Neural progenitor cell (in vitro differentiated cells): ENCODE results near the gene CHGA. TPM values are rescaled to one million over a fixed set of nuclear protein-coding genes. Genes with fewer than 3 reads are reported as not detected.

ENCODE experiments used
- DNase-seq: peaks from one replicate; pipeline ENCODE4 v3.0.0-alpha.2; 2016; ENCODE audit warnings: low spot score
- H2AFZ ChIP-seq: fragments of 200-600 bp; sonication (generic); replicated peaks from 2 replicates; pipeline ENCODE4 v1.6.1; 2016; ENCODE audit warnings: antibody characterized with exemption
- H3F3A ChIP-seq: fragments of 200-600 bp; sonication (generic); 2 replicates; pipeline ENCODE4 v1.6.1; 2016; ENCODE audit warnings: antibody characterized with exemption, low read depth
- H3K27ac ChIP-seq: fragments of 200-600 bp; sonication (generic); 2 replicates; pipeline ENCODE4 v1.5.1; 2016; ENCODE audit warnings: mild to moderate bottlenecking
- H3K27me3 ChIP-seq: fragments of 200-600 bp; sonication (generic); 2 replicates; pipeline ENCODE4 v1.6.1; 2016; ENCODE audit warnings: mild to moderate bottlenecking, moderate library complexity
- H3K36me3 ChIP-seq: fragments of 200-600 bp; sonication (generic); 2 replicates; pipeline ENCODE4 v1.5.1; 2016
- H3K4me1 ChIP-seq: fragments of 200-600 bp; sonication (generic); 2 replicates; pipeline ENCODE4 v1.6.1; 2016; ENCODE audit warnings: mixed run types
- H3K4me2 ChIP-seq: fragments of 200-600 bp; sonication (generic); 2 replicates; pipeline ENCODE4 v1.6.1; 2016
- H3K4me3 ChIP-seq: fragments of 200-600 bp; sonication (generic); 2 replicates; pipeline ENCODE4 v1.5.1; 2016
- H3K79me2 ChIP-seq: fragments of 200-600 bp; sonication (generic); 2 replicates; pipeline ENCODE4 v1.6.1; 2016; ENCODE audit warnings: low read depth
- H3K9ac ChIP-seq: fragments of 200-600 bp; sonication (generic); 2 replicates; pipeline ENCODE4 v1.6.1; 2016
- H3K9me3 ChIP-seq: fragments of 200-600 bp; sonication (generic); 2 replicates; pipeline ENCODE4 v1.5.1; 2016; ENCODE audit warnings: low read depth
- H4K20me1 ChIP-seq: fragments of 200-600 bp; sonication (generic); 2 replicates; pipeline ENCODE4 v1.6.1; 2016; ENCODE audit warnings: low read depth
- H3K27ac Mint-ChIP-seq: 3 replicates; pipeline ENCODE4 v1.8.0; 2021; ENCODE audit warnings: mixed read lengths
- H3K27me3 Mint-ChIP-seq: 2 replicates; pipeline ENCODE4 v1.8.0; 2022; ENCODE audit warnings: low read depth, mild to moderate bottlenecking, inconsistent platforms, moderate library complexity, mixed read lengths; ENCODE audit not compliant: insufficient read depth
- H3K36me3 Mint-ChIP-seq: 3 replicates; pipeline ENCODE4 v1.8.0; 2021; ENCODE audit warnings: mixed read lengths
- H3K4me1 Mint-ChIP-seq: 3 replicates; pipeline ENCODE4 v1.8.0; 2021; ENCODE audit warnings: mixed read lengths
- H3K4me3 Mint-ChIP-seq: 3 replicates; pipeline ENCODE4 v1.8.0; 2021; ENCODE audit warnings: mild to moderate bottlenecking, moderate library complexity, mixed read lengths
- H3K9me3 Mint-ChIP-seq: 3 replicates; pipeline ENCODE4 v1.8.0; 2020; ENCODE audit warnings: mixed read lengths
- EZH2 ChIP-seq: fragments of 200-600 bp; sonication (generic); IDR thresholded peaks from 2 replicates; pipeline ENCODE4 v1.6.1; 2017; ENCODE audit warnings: antibody characterized with exemption, mild to moderate bottlenecking, moderate library complexity
- EZH2phosphoT487 ChIP-seq: fragments of 200-600 bp; sonication (generic); IDR thresholded peaks from 2 replicates; pipeline ENCODE4 v1.6.1; 2017; ENCODE audit warnings: antibody characterized with exemption
- total RNA-seq: library from RNA; depleted of rRNA; stranded (reverse); fragments of >200 nt; gene quantifications from 2 replicates; pipeline ENCODE4 v1.2.3, GENCODE V29; 2015; ENCODE audit warnings: low replicate concordance
- TF ChIP-seq, protein P1 (sequence below): fragments of 200-600 bp; sonication (generic); IDR thresholded peaks from 2 replicates; pipeline ENCODE4 v1.5.1; 2017; ENCODE audit warnings: antibody characterized with exemption, mild to moderate bottlenecking

Gene CHGA
- total RNA-seq, 1 donor from 2014 or later = not detected

- Mint-ChIP-seq H3K9me3 (no peaks in the 10 kb centered on the region), H3K27ac (no peak overlapping the region), H3K36me3 (no peaks in the 10 kb centered on the region), H3K4me1 (no peaks in the 10 kb centered on the region), H3K27me3 (peaks cover 6% of the 10 kb centered on the region), H3K4me3 (no peak overlapping the region)
- Histone ChIP-seq H3K4me1 (no peaks in the 10 kb centered on the region), H3K79me2 (no peaks in the 10 kb centered on the region), H3K9ac (no peak overlapping the region), H3K36me3 (no peaks in the 10 kb centered on the region), H4K20me1 (no peaks in the 10 kb centered on the region), H3K27ac (no peak overlapping the region), H3K4me2 (no peak overlapping the region), H3K27me3 (no peaks in the 10 kb centered on the region), H3K4me3 (no peak overlapping the region), H3K9me3 (no peaks in the 10 kb centered on the region), H3F3A (no peaks in the 10 kb centered on the region), H2AFZ (no peak overlapping the region)
- TF ChIP-seq EZH2phosphoT487 (no peak), EZH2 (no peak)
- TF ChIP-seq, protein P1, sequence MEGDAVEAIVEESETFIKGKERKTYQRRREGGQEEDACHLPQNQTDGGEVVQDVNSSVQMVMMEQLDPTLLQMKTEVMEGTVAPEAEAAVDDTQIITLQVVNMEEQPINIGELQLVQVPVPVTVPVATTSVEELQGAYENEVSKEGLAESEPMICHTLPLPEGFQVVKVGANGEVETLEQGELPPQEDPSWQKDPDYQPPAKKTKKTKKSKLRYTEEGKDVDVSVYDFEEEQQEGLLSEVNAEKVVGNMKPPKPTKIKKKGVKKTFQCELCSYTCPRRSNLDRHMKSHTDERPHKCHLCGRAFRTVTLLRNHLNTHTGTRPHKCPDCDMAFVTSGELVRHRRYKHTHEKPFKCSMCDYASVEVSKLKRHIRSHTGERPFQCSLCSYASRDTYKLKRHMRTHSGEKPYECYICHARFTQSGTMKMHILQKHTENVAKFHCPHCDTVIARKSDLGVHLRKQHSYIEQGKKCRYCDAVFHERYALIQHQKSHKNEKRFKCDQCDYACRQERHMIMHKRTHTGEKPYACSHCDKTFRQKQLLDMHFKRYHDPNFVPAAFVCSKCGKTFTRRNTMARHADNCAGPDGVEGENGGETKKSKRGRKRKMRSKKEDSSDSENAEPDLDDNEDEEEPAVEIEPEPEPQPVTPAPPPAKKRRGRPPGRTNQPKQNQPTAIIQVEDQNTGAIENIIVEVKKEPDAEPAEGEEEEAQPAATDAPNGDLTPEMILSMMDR = no peak
- no peak for DNase-seq
Observed at GRCh38 chr14:92940543-92940942, 17.6 kb downstream of the CHGA start.

DNA sequence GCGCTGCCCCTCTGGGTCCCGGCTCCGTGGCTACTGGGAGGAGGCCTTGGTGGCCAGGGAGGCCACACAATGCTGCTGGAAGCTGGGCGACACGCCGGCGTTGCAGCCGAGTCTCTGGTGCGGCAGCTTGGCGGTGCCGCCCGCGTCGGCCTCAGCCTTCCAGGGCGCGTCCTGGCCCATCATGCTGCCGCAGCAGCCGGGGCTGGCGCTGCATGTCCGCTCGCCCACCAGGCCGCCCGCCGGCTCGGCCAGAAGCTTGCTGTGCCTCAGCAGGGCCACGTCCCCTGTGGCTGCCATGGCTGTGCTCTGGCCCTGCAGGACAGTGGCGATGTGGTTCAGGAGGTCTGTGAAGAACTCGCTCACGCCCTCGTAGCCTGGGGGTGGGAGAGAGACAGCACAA is 18.6 kb downstream of the CHGA start:
- no peaks in the 10 kb centered on the region for H3K4me1 Mint-ChIP-seq
- no peak overlapping the region for H3K4me3 Mint-ChIP-seq
- peaks cover 2% of the 10 kb centered on the region for H3K36me3 Mint-ChIP-seq
- TF ChIP-seq EZH2phosphoT487 (no peak), EZH2 (no peak)
- TF ChIP-seq, protein P1 = no peak
- Histone ChIP-seq H3K9me3 (no peaks in the 10 kb centered on the region), H3K79me2 (no peaks in the 10 kb centered on the region), H2AFZ (no peak overlapping the region), H3K4me1 (no peaks in the 10 kb centered on the region), H3K9ac (no peak overlapping the region), H3K27ac (no peak overlapping the region), H3F3A (no peaks in the 10 kb centered on the region), H3K4me3 (no peak overlapping the region), H4K20me1 (no peaks in the 10 kb centered on the region), H3K27me3 (no peaks in the 10 kb centered on the region), H3K36me3 (no peaks in the 10 kb centered on the region), H3K4me2 (no peak overlapping the region)
- no peak overlapping the region for H3K27ac Mint-ChIP-seq
- H3K27me3 Mint-ChIP-seq = peaks cover 4% of the 10 kb centered on the region
- no peak for DNase-seq
- H3K9me3 Mint-ChIP-seq = no peaks in the 10 kb centered on the region

DNA sequence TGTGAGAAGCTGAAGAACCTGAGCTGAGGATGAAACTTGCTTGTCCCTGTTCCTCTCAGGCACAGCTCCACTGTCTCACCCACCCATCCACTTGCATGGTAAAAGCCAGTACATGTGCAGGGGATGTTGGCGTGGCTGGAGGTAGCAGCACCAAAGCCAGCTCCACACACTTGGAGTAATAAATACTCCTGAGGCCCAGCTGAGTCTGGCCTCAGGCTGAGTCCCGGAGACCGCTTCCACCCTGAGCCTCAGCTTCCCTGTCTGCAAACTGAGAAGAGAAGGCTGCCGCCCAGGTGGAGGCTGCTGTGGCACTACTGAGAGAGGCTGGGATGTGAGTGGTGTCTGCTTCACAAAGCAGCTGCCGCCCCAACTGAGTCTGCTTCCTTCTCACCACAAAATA is 19.2 kb downstream of the CHGA start:
- Mint-ChIP-seq H3K4me1 (no peaks in the 10 kb centered on the region), H3K36me3 (peaks cover 2% of the 10 kb centered on the region), H3K27me3 (peaks cover 4% of the 10 kb centered on the region), H3K9me3 (no peaks in the 10 kb centered on the region), H3K4me3 (no peak overlapping the region), H3K27ac (no peak overlapping the region)
- H3K4me2 ChIP-seq = no peak overlapping the region
- H3K36me3 ChIP-seq = no peaks in the 10 kb centered on the region
- no peak overlapping the region for H3K9ac ChIP-seq
- no peaks in the 10 kb centered on the region for H4K20me1 ChIP-seq
- DNase-seq = no peak
- no peaks in the 10 kb centered on the region for H3K9me3 ChIP-seq
- no peaks in the 10 kb centered on the region for H3K27me3 ChIP-seq
- no peak overlapping the region for H2AFZ ChIP-seq
- H3K27ac ChIP-seq = no peak overlapping the region
- H3F3A ChIP-seq = no peaks in the 10 kb centered on the region
- no peak overlapping the region for H3K4me3 ChIP-seq
- no peaks in the 10 kb centered on the region for H3K4me1 ChIP-seq
- no peaks in the 10 kb centered on the region for H3K79me2 ChIP-seq
- TF ChIP-seq EZH2 (no peak), EZH2phosphoT487 (no peak)
- TF ChIP-seq, protein P1 = no peak
